WTC11 (cell line): Measurements from ENCODE around the gene PPP1R26. TPM values are rescaled to one million over a fixed set of nuclear protein-coding genes. Genes with fewer than 3 reads are reported as not detected.

Experiments
- ATAC-seq: fragments of 200-7000 bp; cut with Tn5 transposase; 2 replicates; pipeline ENCODE4 v1.10.0; 2021; ENCODE audit warnings: mild to moderate bottlenecking, moderate library complexity
- CTCF ChIA-PET: fragments of 300-600 bp; sonication (Branson Sonifier 250); formaldehyde crosslinking; loops from one replicate; lab custom pipeline; 2021; ENCODE audit warnings: antibody characterized with exemption; lab: Charles Lee
- POLR2A ChIA-PET: fragments of 350-600 bp; sonication (Branson Sonifier 250); formaldehyde crosslinking; loops from one replicate; lab custom pipeline; 2021; ENCODE audit warnings: antibody characterized with exemption; lab: Charles Lee
- DNase-seq: peaks from one replicate; pipeline ENCODE4 v3.0.0; 2021; ENCODE audit warnings: low spot score
- H3K27ac Mint-ChIP-seq: 2 replicates; pipeline ENCODE4 v1.8.0; 2021; ENCODE audit warnings: mixed read lengths
- H3K27me3 Mint-ChIP-seq: 2 replicates; pipeline ENCODE4 v1.8.0; 2021; ENCODE audit warnings: low read depth, mild to moderate bottlenecking, moderate library complexity, mixed read lengths
- H3K36me3 Mint-ChIP-seq: 2 replicates; pipeline ENCODE4 v1.8.0; 2021; ENCODE audit warnings: mixed read lengths
- H3K4me1 Mint-ChIP-seq: 2 replicates; pipeline ENCODE4 v1.8.0; 2022; ENCODE audit warnings: mixed read lengths
- H3K4me3 Mint-ChIP-seq: 2 replicates; pipeline ENCODE4 v1.8.0; 2021; ENCODE audit warnings: mild to moderate bottlenecking, moderate library complexity, mixed read lengths
- H3K9me3 Mint-ChIP-seq: 2 replicates; pipeline ENCODE4 v1.8.0; 2021; ENCODE audit warnings: mixed read lengths
- AFF4 ChIP-seq: sonication (generic); formaldehyde crosslinking; IDR thresholded peaks from 2 replicates; pipeline ENCODE4 v1.8.1; 2023; ENCODE audit warnings: mild to moderate bottlenecking, missing genetic modification reagents, borderline replicate concordance
- CTCF ChIP-seq: fragments of 200-600 bp; IDR thresholded peaks from 2 replicates; pipeline ENCODE4 v1.8.0; 2022; ENCODE audit warnings: antibody characterized with exemption
- EMX1 ChIP-seq: fragments of 250-450 bp; sonication (Bioruptor Pico); IDR thresholded peaks from 2 replicates; pipeline ENCODE4 v1.8.0; 2021; ENCODE audit warnings: mild to moderate bottlenecking
- ERG ChIP-seq: fragments of 250-450 bp; sonication (Bioruptor Pico); IDR thresholded peaks from 2 replicates; pipeline ENCODE4 v1.8.0; 2021; ENCODE audit warnings: mild to moderate bottlenecking
- FOXP1 ChIP-seq: sonication (generic); formaldehyde crosslinking; IDR thresholded peaks from 2 replicates; pipeline ENCODE4 v1.8.0; 2022; ENCODE audit warnings: missing genetic modification reagents, mild to moderate bottlenecking, moderate library complexity, borderline replicate concordance
- FOXP4 ChIP-seq: sonication (generic); formaldehyde crosslinking; IDR thresholded peaks from 2 replicates; pipeline ENCODE4 v1.8.0; 2022; ENCODE audit warnings: mild to moderate bottlenecking, missing genetic modification reagents
- OVOL2 ChIP-seq: fragments of 250-450 bp; sonication (Bioruptor Pico); IDR thresholded peaks from 2 replicates; pipeline ENCODE4 v1.9.0; 2021; ENCODE audit warnings: mild to moderate bottlenecking, borderline replicate concordance
- PREB ChIP-seq: sonication (generic); formaldehyde crosslinking; IDR thresholded peaks from 2 replicates; pipeline ENCODE4 v1.8.1; 2022; ENCODE audit warnings: mild to moderate bottlenecking, missing genetic modification reagents, moderate library complexity, borderline replicate concordance
- SMAD4 ChIP-seq: sonication (generic); formaldehyde crosslinking; IDR thresholded peaks from 2 replicates; pipeline ENCODE4 v1.8.0; 2022; ENCODE audit warnings: mild to moderate bottlenecking, missing genetic modification reagents
- TEAD4 ChIP-seq: sonication (generic); formaldehyde crosslinking; IDR thresholded peaks from 2 replicates; pipeline ENCODE4 v1.8.0; 2022; ENCODE audit warnings: mild to moderate bottlenecking, missing genetic modification reagents
- ZBTB21 ChIP-seq: sonication (generic); formaldehyde crosslinking; IDR thresholded peaks from 2 replicates; pipeline ENCODE4 v1.8.1; 2023; ENCODE audit warnings: mild to moderate bottlenecking, missing genetic modification reagents, borderline replicate concordance
- ZMAT4 ChIP-seq: fragments of 250-450 bp; sonication (Bioruptor Pico); IDR thresholded peaks from 2 replicates; pipeline ENCODE4 v1.9.0; 2021; ENCODE audit warnings: mild to moderate bottlenecking
- ZNF138 ChIP-seq: sonication (generic); formaldehyde crosslinking; conservative IDR thresholded peaks from 2 replicates; pipeline ENCODE4 v1.8.1; 2022; ENCODE audit warnings: mild to moderate bottlenecking, moderate library complexity, missing genetic modification reagents
- ZNF317 ChIP-seq: sonication (generic); formaldehyde crosslinking; IDR thresholded peaks from 2 replicates; pipeline ENCODE4 v1.8.1; 2023; ENCODE audit warnings: low read depth, mild to moderate bottlenecking, moderate library complexity, missing genetic modification reagents, borderline replicate concordance
- ZNF671 ChIP-seq: fragments of 250-450 bp; sonication (Bioruptor Pico); IDR thresholded peaks from 2 replicates; pipeline ENCODE4 v1.8.0; 2021; ENCODE audit warnings: mild to moderate bottlenecking
- total RNA-seq: library from RNA; stranded (reverse); gene quantifications from 3 replicates; pipeline ENCODE4 v1.2.3, GENCODE V29; 2021
- TF ChIP-seq, protein P1 (sequence below): sonication (generic); formaldehyde crosslinking; IDR thresholded peaks from 2 replicates; pipeline ENCODE4 v1.8.1; 2023; ENCODE audit warnings: mild to moderate bottlenecking, missing genetic modification reagents, moderate library complexity
- TF ChIP-seq, protein P2 (sequence below): sonication (generic); formaldehyde crosslinking; IDR thresholded peaks from 2 replicates; pipeline ENCODE4 v1.8.0; 2023; ENCODE audit warnings: mild to moderate bottlenecking, missing genetic modification reagents
- TF ChIP-seq, protein P3 (sequence below): sonication (generic); formaldehyde crosslinking; IDR thresholded peaks from 2 replicates; pipeline ENCODE4 v1.8.1; 2023; ENCODE audit warnings: mild to moderate bottlenecking, missing genetic modification reagents

PPP1R26 gene
- total RNA-seq, 1 experiment from 2014 or later = 44.4 TPM

DNA sequence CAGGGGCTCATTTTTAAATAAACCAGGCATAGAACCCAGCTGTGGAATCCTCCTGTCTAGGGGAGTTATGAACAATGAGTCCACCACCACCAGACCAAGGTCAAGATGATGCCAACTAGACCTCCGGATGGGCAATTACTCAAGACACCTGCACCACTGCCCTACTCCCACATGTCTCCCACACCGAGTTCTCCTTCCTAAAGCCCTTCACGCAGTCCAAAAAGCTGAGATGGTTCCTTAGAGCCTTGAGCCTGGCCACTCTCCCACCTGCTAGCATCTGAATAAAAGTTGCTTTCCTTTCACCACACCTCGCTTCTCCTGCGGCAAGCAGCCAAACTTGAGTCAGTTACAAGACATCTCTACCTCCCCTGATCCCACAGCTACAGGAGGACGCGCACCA, 15.4 kb upstream of the PPP1R26 start:
- Mint-ChIP-seq H3K9me3 (no peaks in the 10 kb centered on the region), H3K27me3 (no peaks in the 10 kb centered on the region), H3K4me1 (peaks cover 5% of the 10 kb centered on the region), H3K36me3 (no peaks in the 10 kb centered on the region), H3K4me3 (no peak overlapping the region), H3K27ac (peak overlapping the region; percentile 45; the same call in 1 of the 2 replicates)
- CTCF ChIA-PET = no interaction called here
- no peak for TF ChIP-seq FOXP4 (CRISPR knock-in tag)
- no peak for DNase-seq
- POLR2A ChIA-PET = no interaction called here
- no peak for ATAC-seq

- peaks cover 27% of the 10 kb centered on the region for H3K4me1 Mint-ChIP-seq
- DNase-seq = no peak
- ATAC-seq = no peak
- no peak overlapping the region for H3K27ac Mint-ChIP-seq
- ChIA-PET CTCF (interaction anchor here (2.4 kb wide), 1 partner anchor 30 kb away, joined by 7 read pairs; no protein-coding TSS in a partner anchor), POLR2A (interaction anchor here (0.6 kb wide), 1 partner anchor 58 kb away, joined by 4 read pairs; no protein-coding TSS in a partner anchor)
- no peaks in the 10 kb centered on the region for H3K36me3 Mint-ChIP-seq
- H3K9me3 Mint-ChIP-seq = no peaks in the 10 kb centered on the region
- H3K27me3 Mint-ChIP-seq = no peaks in the 10 kb centered on the region
- H3K4me3 Mint-ChIP-seq = no peak overlapping the region
- TF ChIP-seq AFF4 = no peak
- TF ChIP-seq ZNF317 (CRISPR knock-in tag) = no peak
- no peak for TF ChIP-seq SMAD4 (CRISPR knock-in tag)
- TF ChIP-seq ZBTB21 (CRISPR knock-in tag) = no peak
- TF ChIP-seq, protein P1, sequence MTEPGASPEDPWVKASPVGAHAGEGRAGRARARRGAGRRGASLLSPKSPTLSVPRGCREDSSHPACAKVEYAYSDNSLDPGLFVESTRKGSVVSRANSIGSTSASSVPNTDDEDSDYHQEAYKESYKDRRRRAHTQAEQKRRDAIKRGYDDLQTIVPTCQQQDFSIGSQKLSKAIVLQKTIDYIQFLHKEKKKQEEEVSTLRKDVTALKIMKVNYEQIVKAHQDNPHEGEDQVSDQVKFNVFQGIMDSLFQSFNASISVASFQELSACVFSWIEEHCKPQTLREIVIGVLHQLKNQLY (CRISPR knock-in tag) = no peak
- TF ChIP-seq ZMAT4 = no peak
- no peak for TF ChIP-seq ZNF671 (CRISPR knock-in tag)
- TF ChIP-seq OVOL2 (CRISPR knock-in tag) = no peak
- no peak for TF ChIP-seq ERG
- TF ChIP-seq FOXP1 (CRISPR knock-in tag) = no peak
- TF ChIP-seq CTCF = no peak
- TF ChIP-seq TEAD4 = no peak
- TF ChIP-seq EMX1 (CRISPR knock-in tag) = no peak
- TF ChIP-seq, protein P2, sequence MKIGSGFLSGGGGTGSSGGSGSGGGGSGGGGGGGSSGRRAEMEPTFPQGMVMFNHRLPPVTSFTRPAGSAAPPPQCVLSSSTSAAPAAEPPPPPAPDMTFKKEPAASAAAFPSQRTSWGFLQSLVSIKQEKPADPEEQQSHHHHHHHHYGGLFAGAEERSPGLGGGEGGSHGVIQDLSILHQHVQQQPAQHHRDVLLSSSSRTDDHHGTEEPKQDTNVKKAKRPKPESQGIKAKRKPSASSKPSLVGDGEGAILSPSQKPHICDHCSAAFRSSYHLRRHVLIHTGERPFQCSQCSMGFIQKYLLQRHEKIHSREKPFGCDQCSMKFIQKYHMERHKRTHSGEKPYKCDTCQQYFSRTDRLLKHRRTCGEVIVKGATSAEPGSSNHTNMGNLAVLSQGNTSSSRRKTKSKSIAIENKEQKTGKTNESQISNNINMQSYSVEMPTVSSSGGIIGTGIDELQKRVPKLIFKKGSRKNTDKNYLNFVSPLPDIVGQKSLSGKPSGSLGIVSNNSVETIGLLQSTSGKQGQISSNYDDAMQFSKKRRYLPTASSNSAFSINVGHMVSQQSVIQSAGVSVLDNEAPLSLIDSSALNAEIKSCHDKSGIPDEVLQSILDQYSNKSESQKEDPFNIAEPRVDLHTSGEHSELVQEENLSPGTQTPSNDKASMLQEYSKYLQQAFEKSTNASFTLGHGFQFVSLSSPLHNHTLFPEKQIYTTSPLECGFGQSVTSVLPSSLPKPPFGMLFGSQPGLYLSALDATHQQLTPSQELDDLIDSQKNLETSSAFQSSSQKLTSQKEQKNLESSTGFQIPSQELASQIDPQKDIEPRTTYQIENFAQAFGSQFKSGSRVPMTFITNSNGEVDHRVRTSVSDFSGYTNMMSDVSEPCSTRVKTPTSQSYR (CRISPR knock-in tag) = no peak
- TF ChIP-seq PREB (CRISPR knock-in tag) = no peak
- TF ChIP-seq, protein P3, sequence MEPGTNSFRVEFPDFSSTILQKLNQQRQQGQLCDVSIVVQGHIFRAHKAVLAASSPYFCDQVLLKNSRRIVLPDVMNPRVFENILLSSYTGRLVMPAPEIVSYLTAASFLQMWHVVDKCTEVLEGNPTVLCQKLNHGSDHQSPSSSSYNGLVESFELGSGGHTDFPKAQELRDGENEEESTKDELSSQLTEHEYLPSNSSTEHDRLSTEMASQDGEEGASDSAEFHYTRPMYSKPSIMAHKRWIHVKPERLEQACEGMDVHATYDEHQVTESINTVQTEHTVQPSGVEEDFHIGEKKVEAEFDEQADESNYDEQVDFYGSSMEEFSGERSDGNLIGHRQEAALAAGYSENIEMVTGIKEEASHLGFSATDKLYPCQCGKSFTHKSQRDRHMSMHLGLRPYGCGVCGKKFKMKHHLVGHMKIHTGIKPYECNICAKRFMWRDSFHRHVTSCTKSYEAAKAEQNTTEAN (CRISPR knock-in tag) = no peak
- TF ChIP-seq ZNF138 (CRISPR knock-in tag) = no peak
Observed at GRCh38 chr9:135468854-135469521, 10.6 kb upstream of the PPP1R26 start.
